SW480 (cell line): ENCODE data around the gene FBL.
"Not testable (repeated sequence)": the region's sequence is repeated elsewhere in the genome, so short reads cannot be mapped to it uniquely, and the experiment has no call there.

Source experiments
- DNase-seq: peaks from one replicate; pipeline ENCODE4 v3.0.0-alpha.2; 2016; ENCODE audit warnings: low spot score

FBL gene

GRCh38 chr19:39824143-39825092 lies 21.8 kb downstream of the FBL start:
- peak; percentile 97 for DNase-seq

GRCh38 chr19:39823686-39824085 lies 22.5 kb downstream of the FBL start:
- DNase-seq = no peak

GRCh38 chr19:39820696-39821095 lies 25.5 kb downstream of the FBL start:
- no peak for DNase-seq

- no peak for DNase-seq
Observed at GRCh38 chr19:39819786-39820185, 26.4 kb downstream of the FBL start.

DNA sequence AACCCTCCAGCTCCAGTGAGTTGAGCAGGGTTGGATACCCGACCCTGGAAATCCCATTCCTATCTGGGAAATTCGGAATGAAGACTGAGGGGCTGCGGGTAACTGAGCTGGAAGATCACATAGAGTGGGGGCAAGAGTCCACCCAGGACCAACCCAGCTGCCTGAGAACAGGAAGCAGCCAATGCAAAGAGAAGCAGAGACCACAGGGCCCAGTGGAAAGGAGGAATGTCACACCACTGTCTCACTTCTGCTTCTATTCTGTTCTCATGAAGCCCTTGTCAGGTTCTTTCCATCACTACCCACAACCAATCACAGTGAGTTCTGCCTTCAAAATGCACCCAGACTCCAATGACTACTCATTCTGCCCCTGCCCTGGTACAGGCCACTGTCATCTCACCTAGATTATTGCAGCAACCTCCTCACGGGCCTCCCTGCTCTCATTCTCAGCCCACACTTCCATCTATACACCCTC lies 27.5 kb downstream of the FBL start:
- DNase-seq = no peak

DNA sequence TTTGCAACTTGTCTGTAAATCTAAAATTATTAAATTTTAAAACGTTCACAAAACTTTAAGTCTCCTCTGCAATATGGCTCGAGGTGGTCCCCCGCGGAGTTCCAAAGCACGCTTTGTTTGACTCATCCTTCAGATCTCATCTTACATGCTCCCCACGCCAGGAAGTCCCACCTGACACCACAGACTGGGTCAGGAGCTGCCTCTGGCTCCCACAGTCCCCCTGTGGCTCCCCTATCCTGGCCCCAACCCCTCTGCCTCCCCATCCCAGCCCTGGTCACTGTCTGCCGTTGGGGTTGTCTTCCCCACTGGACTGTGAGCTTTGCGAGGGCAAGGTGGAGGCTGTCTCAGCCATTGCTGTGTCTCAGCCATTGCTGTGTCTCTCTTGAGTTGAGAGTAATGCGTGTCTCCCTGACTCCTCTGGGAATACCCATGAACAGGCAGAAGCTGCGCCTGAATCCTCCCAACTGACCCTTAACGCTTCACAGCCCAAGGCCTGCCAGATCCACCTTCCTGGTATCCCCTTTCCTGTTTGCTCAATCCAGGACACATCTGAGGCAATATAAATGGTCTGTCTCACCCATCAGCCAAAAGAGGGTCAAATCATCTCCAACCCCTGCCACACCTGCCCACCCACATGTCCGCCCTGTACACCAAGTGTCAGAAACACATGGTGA lies 28.2 kb downstream of the FBL start:
- no peak for DNase-seq

DNA sequence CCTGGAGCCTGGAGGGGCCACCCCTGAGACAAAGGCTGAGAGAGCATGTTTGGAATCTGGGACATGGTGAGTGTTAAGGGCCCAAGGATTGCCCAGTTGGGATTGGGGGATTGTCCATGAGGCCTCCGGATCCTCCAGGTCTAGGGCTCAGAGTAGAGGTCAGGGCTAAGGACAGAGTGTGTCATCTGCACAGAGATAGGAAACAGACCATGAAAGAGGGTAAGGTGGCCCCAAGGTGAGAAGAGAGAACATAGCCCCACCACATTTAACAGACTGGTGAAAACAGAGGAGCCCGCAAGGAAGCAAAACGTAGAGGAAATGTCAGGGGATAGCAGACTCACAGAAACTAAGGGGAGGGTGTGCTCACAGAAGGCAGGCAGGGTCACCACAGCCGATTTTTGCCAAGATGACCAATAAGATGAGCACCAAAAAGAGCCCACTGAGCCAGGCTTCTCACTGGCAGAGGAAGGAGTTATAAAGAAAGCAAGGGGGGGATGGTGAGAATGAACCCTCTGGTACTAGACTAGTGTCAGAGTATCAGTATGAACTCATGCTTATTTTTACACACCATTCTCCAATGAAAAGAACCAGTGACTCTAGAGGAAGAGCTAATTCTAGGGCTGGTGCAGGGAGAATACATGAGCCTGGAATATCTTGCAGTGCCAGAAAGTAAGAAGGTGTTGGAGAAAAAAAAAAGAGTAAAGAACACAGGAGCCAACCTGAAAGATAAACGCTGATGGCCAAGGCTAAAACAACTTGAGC lies 29.7 kb downstream of the FBL start:
- DNase-seq = no peak

GRCh38 chr19:39814595-39814994 lies 31.6 kb downstream of the FBL start:
- no peak for DNase-seq

- DNase-seq = not testable (repeated sequence)
Observed at GRCh38 chr19:39814111-39814510, 32.1 kb downstream of the FBL start.

DNA sequence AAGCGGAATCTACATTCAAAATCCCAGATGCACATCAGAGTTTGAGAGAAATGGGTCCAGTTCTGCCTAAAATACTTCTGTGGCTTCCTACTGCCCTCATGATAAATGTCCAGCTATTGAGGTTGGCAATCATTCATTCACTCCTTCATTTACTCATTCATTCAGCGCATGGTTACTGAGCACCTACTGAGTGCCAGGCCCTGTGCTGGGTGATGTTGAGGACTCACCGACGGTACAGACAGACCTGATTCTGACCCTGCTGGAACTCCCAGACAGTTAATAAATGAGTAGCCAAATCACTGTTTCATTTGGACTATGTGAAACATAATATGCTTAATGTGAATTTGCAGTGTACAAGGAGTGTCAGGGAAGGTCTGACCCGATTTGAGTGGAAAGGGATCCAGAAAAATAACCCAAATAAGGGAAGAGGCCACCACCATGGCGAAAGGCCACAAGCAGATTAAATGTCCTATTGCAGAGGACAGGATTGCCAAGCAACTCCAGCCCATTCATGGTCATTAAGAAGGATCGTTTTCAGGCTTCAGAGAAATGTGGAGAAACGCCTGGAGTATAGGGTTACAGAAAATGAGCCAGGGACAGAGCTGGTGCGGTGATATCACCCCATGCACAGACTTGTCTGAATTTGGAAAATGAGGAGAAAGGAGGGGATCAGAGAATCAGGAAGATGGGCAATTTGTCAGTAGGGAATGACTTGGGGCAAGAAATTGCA lies 32.8 kb downstream of the FBL start:
- DNase-seq = no peak

GRCh38 chr19:39811064-39811463 lies 35.1 kb downstream of the FBL start:
- DNase-seq = no peak

DNA sequence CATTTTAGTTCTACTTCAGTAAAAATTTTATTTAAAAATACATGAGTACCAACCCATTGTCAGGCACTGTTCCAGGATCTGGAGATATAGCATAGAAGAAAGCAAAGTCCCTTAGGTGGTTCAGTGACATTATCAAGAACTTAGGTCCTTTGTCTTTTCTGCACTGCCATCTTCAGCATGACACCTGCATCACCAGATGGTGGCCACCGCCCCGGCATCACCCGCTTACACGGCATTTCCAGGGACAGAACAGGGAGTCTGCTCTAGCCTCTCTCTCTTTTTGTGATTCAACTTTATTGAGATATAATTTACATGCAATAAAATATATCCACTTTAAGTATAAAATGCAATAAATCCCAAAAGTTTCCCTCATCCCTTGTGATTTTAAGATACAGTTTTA lies 35.8 kb downstream of the FBL start:
- no peak for DNase-seq

GRCh38 chr19:39809368-39809767 lies 36.8 kb downstream of the FBL start:
- no peak for DNase-seq

DNA sequence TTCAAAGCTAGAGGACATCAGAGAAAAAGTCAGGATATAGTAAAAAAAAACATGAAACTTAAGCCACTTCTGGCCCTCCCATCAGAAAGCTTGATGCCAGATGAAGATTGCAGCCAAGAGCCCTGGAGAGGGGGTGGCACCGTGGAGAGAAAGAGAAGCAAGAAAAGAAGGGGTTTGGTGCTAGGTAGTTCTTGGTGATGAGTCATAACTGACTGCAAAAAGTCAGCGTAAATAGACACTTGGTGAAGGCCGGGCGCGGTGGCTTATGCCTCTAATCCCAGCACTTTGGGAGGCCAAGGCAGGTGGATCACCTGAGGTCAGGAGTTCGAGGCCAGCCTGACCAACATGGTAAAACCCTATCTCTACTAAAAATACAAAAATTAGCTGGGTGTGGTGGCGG lies 37.5 kb downstream of the FBL start:
- not testable (repeated sequence) for DNase-seq

DNA sequence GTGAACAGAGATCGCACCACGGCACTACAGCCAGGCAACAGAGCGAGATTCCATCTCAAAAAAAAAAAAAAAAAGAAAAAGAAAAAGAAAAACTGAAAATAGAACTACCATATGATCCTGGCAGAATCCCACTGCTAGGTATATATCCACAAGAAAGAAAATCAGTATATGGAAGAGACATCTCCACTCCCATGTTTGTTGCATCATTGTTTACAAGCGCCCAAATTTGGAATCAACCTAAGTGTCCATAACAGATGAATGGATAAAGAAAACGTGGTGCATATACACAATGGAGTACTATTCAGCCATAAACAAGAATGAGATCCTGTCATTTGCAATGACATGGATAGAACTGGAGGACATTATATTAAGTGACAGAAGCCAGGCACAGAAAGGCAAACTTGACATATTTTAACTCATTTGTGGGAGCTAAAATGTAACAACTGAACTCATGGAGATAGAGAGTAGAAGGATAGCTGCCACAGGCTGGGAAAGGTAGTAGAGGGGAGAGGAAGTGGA lies 38.3 kb downstream of the FBL start:
- no peak for DNase-seq

- no peak for DNase-seq
Observed at GRCh38 chr19:39805104-39805503, 41.1 kb downstream of the FBL start.

- no peak for DNase-seq
Observed at GRCh38 chr19:39802958-39803357, 43.2 kb downstream of the FBL start.

GRCh38 chr19:39797083-39797482 lies 49.1 kb downstream of the FBL start:
- DNase-seq = no peak

DNA sequence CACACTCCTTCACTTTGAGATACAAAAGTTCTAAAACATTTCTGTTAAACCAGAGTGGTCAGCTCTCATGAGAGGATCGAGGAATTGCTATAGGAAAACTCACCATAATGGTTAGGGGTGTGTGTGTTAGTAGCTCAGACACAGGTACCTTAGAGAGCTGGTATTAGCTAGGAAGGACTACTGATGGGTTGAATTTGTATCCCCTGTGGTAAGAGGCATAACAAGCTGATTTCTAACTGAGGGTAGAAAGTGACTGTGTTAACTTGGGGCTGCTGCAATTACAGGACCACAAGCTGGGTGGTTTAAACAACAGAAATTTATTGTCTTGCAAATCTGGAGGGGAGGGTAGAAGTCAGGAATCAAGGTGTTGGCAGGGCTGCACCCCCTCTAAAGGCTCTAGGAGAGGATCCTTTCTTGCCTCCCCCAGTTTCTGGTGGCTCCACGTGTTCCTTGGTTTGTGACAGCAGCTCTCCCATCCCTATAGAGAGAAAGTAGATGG lies 50.1 kb downstream of the FBL start:
- DNase-seq = peak; percentile 13

DNA sequence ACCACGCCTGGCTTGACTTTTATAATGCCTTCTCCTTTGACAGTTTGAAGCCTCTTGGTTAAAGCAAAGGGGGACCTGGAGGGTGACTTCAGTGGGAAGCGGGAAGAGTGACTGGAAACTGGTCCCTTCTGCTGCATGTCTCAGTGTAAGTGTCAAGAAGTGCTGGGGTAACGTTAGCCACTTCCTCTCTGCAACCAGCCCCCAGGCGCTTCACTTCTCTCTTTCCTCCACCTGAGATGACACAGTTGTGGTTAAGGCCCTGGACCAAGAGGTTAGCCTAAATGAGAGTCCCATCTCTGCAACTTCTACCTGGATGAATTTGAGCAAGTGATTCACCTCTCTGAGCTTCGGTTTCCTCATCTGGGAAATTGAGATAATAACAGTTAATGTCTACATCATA lies 51.2 kb downstream of the FBL start:
- DNase-seq = no peak

- peak; percentile 72 for DNase-seq
Observed at GRCh38 chr19:39792999-39793546, 53.1 kb downstream of the FBL start.
